GM19438 (cell line): ENCODE measurements around the gene UMOD.
"Not testable (repeated sequence)": the region's sequence is repeated elsewhere in the genome, so short reads cannot be mapped to it uniquely, and the experiment has no call there.

ENCODE experiments used
- ATAC-seq: cut with Tn5 transposase; IDR thresholded peaks from one replicate; pipeline ENCODE4 v1.9.1; 2021; ENCODE audit warnings: low read depth; ENCODE audit not compliant: unreplicated experiment

UMOD gene

DNA sequence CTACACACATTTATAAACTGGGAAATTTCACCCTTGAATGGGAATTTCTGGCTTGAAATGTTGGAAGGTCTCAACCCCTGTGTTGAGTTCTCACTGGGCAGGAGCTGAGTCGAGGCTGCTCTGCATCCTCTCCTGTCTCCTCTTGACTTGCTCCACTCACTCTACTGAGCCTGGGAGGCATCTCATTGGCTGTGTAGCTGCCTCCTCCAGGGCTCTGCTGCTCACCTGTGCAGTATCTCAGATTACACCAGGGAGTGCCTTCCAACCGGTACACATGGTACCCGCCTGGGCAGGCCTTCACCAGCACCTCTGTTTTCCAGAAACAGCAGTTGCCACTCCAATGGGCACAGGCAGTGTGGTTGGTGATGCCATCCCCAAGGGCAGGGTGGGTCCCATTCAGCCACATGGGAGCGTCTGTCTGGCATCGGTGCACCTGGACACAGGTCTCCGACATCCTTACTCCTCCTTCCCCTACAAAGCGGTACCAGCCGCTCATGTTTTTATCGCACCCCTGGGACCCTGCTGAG, 28.9 kb downstream of the UMOD start:
- ATAC-seq = no peak

DNA sequence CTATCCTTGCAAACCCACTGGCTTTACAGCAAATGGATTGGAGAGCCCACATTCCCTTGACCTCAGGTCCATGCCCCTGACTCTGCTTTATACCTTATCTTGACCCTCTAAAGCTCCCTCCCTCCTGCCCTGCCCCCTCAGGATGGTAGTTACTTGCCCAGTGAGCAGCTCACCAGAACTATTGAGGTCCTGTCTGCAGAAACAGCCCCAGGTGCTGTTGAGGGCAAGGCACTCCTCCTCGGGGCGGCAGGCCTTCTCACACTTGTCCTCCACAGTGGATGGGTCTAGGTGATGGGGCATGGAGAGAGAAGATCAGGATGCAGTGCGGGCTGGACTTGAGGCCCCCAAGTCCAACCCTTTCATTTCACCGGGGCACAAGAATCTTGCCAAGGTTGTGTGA, 29.8 kb downstream of the UMOD start:
- no peak for ATAC-seq

GRCh38 chr16:20321671-20322070, 30.8 kb downstream of the UMOD start:
- no peak for ATAC-seq

DNA sequence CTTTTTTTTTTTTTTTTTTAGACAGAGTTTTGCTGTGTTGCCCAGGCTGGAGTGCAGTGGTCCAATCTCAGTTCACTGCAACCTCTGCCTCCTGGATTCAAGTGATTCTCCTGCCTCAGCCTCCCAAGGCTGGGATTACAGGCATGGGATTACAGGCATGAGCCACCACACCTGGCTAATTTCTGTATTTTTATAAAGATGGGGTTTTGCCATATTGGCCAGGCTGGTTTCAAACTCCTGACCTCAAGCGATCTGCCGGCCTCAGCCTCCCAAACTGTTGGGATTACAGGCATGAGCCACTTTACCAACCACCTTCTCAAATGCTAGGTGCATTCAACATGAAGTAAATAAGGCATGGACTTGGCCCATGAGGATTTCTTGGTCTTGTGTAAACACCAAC, 31.5 kb downstream of the UMOD start:
- not testable (repeated sequence) for ATAC-seq

DNA sequence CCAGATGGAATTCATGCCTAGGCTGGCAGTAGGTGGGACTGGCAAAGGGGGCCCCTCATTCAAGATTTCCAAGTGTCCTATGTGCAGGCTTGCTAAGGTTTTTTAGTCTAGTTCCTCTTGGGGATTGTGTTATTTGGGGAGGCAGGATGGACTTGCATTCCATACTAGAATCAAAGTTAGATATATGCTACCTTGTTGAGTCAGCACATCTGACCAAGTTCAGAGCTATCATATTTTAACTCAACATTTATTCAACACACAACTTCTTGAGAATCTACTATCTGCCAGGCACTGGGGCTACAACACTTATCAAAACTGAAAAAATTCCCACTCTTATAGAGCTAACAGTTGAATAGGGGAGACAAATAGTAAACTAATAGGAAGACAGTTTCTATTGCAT, 31.9 kb downstream of the UMOD start:
- no peak for ATAC-seq

GRCh38 chr16:20320178-20320577, 32.3 kb downstream of the UMOD start:
- no peak for ATAC-seq

GRCh38 chr16:20319406-20319805, 33.1 kb downstream of the UMOD start:
- no peak for ATAC-seq

GRCh38 chr16:20318437-20318836, 34.1 kb downstream of the UMOD start:
- ATAC-seq = no peak

- no peak for ATAC-seq
Observed at GRCh38 chr16:20318006-20318405, 34.5 kb downstream of the UMOD start.

DNA sequence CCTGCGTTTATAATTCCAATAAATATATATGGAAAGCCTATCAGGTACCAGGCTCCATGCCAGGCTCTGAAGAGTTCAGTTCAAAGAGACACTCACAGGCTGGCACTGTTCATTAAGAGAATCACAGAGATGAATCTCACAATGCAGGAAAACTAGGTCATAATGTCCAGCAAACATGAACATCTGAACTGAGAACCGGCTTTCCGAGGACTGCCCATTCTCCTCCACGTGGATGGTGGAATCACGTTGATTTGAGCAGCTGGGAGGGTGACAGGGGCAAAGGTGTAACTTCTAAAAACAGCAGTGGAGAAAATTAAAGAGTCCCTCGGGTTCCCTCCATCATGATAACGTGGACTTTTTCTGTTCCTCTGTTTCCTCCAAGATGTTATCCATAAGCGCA, 35.4 kb downstream of the UMOD start:
- no peak for ATAC-seq

- no peak for ATAC-seq
Observed at GRCh38 chr16:20316715-20317114, 35.8 kb downstream of the UMOD start.

DNA sequence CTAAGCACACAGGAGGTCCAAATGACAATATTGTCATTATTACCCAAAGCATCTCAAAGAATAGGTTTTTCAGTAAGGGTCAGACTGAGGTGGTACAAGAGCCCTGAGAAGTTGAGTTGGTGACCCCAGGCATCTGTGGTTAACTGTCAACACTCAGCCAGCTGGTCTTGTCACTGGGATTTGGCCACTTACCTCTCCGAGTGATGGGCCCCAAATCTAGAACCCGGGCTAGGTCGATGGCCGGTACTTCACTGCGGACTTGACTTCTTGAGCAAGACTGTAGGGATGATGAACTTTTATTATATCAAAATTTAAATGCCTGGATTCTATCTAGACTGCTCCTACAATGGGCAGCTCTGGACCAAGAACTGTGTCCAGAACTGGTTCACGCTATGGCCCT, 36.8 kb downstream of the UMOD start:
- no peak for ATAC-seq

DNA sequence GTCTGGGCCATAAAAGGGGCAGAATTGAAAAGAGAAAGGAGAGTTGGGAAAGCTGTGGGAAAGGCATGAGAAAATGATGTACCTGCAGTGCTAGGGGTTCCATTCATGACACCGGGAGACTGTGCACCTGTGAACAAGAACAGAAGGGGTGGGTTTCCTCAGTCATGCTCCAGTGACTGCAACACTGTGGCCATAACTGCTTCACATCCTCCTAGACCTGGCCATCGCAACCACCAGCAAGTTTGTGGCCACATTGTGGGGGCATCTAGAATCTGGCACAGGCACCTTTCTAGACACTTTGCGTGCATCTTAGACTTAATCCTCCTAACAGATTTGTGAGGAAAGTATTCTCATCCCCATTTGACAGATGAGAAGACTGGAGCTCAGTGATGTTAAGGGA, 37.9 kb downstream of the UMOD start:
- ATAC-seq = no peak

GRCh38 chr16:20313741-20314140, 38.8 kb downstream of the UMOD start:
- no peak for ATAC-seq

GRCh38 chr16:20312536-20313095, 39.9 kb downstream of the UMOD start:
- ATAC-seq = not testable (repeated sequence)

DNA sequence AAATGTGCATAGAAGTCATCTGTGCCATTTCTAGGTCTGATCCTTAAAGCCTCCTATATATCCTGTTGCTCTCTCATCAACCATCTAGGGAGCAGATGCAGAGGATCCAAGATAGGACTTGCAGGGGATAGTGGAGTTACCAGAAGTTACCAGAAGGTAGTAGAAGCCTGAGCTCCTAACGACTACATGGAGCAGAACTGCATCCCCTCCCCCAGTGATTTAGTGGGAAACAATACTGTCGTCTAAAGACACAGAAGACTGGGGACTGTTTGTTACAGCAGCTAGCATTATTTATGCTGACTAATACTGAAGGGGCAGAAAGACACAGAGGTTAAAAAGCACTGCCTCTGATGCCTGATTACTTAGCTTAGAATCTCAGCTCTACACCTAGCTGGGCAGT, 41.0 kb downstream of the UMOD start:
- ATAC-seq = no peak

DNA sequence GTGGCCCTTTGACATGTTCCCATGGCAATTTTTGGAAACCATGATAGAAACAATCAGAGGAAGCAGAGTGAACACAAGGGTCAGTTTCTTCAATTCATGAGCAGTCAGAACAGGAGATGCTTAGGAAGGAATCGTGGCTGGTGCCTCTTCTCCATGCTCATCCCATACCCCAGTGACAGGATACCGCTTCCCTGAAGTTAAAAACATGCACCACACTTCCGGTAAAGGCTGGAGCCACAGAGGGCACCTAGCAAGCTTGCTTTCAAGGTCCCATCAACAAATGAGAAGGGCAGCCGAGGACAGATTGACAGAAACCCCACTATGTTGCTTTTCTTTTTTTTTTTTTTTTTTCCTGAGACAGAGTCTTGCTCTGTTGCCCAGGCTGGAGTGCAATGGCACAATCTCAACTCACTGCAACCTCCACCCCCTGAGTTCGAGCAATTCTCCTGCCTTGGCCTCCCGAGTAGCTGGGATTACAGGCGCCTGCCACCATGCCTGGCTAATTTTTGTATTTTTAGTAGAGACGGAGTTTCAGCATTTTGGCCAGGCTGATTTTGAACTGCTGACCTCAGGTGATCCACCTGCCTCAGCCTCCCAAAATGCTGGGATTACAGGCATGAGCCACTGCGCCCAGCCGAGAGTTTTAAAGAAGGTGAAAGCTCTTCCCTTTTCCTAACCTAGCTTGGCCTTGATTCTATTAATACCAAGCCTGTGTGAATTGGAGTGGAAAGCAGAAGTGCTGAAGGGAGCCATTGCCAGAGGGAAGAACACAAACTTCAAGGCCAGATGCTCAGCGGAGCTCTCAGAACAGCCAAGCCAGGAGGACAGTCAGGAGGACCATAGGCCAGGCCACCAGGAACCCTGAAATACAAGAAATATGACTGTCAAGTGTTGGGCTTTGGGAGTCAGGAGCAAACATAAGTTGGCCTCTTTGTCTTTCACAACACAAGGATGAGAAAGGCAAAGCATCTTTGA, 41.8 kb downstream of the UMOD start:
- ATAC-seq = no peak

- no peak for ATAC-seq
Observed at GRCh38 chr16:20309786-20310185, 42.7 kb downstream of the UMOD start.

DNA sequence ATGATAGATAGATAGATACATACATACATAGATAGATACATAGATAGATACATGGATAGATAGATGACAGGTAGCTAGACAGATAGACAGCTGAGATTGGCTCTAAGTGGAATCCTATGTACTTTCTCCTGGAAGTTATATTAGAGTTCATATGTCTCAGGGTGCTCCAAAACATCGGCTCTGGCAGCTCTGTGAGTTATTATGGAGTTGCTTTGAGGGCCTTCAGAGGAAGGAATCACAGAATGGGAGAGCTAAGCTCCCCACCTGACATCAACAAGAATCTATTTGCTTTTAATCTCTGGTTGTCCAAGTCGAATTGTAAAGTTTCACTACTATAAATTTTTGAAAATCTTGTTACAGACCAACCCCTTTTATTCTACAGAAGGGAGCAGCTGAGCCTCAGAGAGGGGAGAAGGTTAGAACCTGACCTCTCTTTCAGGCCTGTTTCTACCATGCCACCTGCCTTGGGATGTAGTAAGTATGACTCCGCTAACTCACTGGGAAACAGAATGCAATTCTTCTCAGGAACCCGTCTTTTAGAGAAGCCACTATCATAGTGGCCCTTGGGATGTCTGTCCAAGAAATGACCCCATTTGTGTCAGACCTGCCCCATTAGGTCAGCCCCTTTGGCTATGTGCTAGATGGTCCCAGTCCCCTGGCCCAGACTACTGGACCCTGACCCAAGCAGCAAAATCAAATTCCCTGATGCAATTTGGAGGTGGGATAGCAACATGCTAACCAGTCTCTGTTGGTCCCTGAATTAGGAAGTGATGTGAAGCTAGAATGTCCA, 43.5 kb downstream of the UMOD start:
- no peak for ATAC-seq

DNA sequence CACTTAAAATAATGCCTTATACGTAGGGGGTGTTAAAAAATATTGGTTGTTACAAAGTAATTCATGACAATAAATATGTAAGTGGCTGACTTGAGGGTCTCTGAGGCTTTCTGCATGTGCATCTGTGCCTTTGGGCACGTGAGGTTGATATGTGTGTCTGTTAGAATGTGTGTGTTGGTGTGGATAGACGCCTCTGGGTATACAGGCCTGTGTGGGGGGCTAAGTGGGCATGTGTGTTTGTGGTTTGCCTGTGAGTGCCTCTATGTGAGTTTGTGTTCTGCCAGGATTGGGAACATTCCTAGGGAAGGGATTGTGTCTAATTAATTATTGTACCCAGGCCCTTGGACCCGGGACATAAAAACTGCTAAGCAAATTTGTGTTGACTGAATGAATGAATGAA, 44.2 kb downstream of the UMOD start:
- no peak for ATAC-seq

DNA sequence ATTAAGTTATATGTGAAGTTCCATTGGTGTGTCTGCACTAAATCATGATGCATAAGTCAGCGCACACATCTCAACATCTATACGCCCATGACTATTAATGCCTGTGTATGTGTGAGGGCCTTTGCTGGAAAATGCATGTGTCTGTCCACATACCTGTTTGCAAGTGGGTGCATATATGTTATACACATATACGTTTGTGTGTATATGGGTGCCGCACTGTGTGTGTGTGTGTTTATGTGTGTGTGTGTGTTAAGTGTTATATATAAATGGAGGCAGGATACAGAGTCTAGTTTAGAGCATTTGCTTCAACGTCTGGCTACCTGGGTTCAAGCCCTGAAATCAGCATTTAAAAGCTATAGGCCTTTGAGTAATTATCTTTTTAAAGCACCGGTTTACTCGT, 44.7 kb downstream of the UMOD start:
- no peak for ATAC-seq
